Glomerular visceral epithelial cell (primary cell): ENCODE data around the gene CELF1.
A peak's percentile ranks its signal among the peaks of the same experiment; 100 is the strongest.

Experiments
- DNase-seq: peaks from one replicate; pipeline ENCODE4 v3.0.0-alpha.2; 2016; ENCODE audit errors: extremely low spot score

The CELF1 gene

DNA sequence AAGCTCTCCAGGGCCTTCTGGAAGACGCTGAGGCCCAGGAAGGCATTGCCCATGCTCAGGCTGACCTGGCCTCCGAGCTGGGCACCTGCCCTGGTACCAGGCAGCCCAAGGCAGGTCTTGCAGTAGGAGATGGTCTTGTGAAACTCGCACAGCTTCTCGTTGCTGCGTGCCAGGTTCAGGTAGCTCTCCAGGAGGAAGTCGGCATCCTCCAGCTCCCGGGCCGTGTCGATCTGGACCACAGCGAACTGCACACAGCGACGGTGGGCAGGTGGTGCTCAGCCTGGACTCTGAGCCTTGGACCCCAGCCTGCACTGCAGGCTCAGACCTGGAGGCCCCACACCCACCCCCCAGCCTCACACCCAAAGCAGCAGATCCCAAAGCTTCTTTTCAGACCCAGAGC lies 105.0 kb downstream of the CELF1 start:
- DNase-seq = no peak

DNA sequence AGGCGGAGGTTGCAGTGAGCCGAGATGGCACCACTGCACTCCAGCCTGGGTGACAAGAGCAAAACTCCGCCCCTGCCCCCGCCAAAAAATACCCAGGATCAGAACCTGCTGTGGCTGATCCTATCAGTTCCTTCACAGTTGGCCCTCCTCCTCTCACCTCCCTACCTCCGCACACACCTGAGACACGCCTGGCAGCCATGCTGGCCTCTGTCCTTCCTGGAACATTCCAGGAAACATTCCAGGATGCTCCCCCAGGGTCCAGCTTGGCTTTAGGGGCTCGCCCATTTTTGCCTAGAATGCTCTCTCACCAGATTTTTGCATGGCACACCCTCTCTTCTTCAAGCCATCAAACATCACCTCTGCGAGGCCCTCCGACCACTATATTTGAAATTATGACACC lies 106.1 kb downstream of the CELF1 start:
- DNase-seq = no peak

DNA sequence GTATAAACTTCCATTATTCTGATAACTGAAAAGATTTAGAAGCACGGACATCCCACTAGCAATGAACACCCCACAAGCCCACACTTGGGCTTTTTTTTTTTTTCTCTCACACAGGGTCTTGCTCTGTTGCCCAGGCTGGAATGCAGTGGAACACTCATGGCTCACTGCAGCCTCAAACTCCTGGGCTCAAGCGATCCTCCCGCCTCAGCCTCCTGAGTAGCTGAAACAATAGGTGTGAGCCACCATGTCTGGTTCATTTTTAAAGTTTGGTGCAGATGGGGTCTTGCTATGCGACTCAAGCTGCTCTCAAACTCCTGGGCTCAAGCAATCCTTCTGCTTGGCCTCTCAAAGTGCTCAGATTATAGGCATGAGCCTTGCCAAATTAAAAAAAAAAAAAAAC lies 107.1 kb downstream of the CELF1 start:
- no peak for DNase-seq

DNA sequence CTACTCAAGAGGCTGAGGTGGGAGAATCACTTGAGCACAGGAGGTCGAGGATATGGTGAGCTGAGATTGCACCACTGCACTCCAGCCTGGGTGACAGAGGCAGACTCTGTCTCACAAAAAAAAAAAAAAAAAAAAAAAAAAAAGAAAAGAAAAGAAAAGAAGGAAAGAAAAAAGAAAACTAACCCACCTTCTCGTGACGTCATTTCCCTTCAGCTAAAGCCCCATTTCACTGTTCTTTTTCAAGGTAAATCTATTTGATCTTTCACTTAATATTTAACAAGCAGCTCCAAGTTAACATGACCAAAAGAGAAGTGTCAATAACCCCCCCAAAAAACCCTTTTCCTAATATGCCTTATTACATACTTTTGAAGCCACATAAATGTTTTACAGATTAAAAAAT lies 109.1 kb downstream of the CELF1 start:
- no peak for DNase-seq

DNA sequence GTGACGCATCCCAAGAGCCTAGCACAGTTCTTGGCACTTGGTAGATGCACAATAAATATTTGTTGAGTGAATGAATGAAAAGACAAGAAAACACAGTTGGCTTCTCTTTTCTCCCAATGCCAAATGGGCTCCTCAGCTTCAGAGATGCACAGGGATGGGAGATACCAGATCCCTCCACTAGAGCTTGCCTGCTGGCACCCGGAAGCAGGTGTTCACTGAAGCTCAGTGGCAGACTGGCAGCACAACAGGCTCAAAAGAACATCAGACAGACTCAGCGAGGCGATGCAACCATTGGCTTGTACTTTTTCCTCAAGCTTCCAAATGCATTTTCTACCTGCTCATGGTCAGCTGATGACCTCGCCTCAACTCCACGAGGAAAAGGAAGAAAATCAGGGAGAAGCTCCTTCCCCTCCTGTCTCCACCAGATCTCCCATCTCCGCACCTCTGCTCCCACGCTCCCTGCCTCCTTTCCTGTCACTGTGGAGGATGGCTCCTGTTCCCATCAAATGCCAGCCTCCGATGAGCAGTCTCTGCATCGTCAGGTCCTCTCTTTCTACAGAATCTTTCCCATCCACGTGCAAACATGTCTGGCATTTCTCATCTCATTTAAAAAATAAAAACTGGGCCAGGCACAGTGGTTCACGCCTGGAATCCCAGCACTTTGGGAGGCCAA lies 109.8 kb downstream of the CELF1 start:
- no peak for DNase-seq

DNA sequence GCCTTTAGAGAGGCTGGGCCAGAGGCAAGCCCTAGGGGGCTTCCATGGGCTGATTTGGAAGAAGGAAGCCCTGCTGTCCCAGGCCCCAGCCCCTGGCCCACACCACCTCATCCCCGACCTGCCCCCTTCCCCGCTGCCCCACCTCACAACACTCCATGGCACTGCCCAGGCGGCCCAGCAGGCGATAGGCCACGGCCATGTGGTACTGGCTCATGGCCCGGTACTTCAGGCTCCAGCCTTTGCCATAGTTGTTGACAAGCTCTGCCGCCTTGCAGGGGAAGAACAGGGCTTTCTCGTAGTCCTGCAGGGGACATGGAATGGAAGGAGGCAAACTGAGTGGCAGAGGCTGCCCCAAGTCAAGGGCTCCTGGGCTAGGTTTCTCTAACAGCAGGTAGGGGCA lies 110.4 kb downstream of the CELF1 start:
- no peak for DNase-seq

DNA sequence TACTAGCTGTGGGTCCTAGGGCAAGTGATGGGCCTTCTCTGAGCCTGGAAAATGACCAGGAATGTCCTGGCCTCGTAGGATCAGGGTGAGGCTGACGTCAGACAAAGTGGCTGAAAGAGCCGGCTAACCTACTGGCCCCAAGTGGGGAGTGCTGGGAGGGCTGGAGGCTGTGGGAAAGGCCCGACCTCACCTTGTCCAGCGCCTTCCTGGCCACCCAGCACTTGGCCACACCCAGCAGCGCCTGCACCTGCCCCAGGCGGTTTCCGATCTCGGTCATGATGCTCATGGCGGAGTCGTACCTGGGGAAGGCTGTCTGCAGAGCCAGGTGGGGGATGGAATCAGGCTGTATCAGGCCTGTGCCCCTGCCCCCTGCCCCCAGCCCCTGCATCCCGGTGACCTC lies 111.5 kb downstream of the CELF1 start:
- no peak for DNase-seq

DNA sequence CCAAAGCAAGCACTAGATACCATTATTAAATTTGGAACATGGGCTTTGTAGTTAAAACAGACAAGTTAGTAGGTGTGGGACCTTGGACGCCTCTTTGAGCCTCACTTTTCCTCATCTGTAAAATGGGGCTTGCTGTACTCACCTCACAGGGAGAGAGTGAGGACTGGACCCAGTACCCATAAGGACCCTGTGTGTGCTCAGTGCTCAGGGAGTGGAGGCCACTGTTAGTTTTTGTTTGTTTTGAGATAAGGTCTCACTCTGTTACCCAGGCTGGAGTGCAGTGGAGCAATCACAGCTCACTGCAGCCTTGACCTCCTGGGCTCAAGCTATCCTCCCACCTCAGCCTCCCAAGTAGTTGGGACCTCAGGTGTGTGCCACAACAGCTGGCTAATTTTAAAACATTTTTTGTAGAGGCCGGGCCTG lies 112.9 kb downstream of the CELF1 start:
- no peak for DNase-seq

DNA sequence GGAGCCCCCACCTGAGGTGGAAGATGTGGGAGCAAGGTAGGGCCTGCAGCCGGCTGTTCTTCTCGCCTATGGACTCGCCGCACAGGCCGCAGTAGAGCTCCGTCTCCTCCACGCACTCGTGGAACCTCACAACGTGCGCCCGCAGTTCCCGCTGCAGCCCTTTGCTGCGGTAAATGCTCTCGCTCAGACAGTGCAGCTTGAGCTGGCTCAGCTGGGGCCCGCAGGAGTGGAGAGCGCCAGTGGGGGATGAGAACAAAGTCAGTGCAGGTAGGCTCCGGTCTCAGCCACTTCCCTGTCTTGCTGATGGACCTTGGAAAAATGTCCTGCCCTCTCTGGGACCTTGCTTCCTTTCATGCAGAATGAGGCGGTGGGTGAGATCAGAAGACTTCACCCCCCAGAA lies 114.2 kb downstream of the CELF1 start:
- DNase-seq = no peak

DNA sequence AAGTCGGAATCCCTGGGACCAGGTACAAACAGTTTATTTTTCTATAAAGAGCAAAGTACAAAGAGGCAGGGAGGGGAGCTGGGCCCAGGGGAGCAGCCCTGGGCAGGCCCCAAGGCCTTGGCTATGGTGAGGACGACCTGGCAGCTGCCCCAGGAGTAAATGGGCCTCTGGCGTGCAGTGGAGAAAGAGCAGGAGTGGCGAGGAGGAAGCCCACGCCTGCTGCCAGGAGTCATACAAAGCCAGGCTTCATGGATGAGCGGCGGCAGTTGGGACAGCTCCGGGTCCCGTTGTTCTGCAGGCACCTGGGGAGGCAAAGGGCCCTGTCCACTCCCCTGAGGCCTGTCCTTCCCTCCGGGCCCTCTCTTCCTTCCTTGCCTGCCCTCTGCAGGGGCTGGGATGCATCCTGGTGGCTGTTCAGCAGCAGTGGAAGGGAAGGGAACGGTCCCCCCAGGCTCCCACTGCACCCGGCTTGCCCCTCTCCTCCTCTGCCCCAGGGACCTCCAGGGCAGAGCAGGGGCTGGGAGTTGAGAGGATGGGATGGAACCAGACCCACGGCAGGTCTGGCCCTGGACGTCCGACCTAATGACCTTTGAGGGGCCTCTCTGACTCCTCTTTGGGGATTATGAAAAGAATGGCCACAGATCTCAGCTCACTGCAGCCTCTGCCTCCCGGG lies 115.0 kb downstream of the CELF1 start:
- DNase-seq = no peak

DNA sequence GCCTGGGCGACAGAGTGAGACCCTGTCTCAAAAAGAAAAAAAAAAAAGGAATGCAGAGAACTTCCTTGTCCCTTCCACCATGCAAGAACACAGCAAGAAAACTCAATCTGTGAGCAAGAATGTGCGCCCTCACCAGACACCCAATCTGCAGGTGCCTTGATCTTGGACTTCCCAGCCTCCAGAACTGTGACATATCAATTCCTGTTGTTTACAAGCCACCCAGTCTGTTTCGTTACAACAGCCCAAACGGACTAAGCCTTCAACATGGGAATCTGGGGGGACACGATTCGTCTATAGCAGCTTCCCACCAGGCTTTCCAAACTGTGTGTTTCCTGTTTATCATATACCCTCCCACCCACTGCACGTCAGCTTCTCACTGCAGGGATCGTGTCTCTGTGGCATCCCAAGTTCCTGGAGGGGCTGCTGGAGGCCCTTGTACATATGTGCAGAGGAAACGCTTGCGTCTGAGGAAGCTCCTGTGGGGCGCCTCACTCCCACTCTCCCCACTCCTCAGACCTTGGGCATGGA lies 115.7 kb downstream of the CELF1 start:
- no peak for DNase-seq

DNA sequence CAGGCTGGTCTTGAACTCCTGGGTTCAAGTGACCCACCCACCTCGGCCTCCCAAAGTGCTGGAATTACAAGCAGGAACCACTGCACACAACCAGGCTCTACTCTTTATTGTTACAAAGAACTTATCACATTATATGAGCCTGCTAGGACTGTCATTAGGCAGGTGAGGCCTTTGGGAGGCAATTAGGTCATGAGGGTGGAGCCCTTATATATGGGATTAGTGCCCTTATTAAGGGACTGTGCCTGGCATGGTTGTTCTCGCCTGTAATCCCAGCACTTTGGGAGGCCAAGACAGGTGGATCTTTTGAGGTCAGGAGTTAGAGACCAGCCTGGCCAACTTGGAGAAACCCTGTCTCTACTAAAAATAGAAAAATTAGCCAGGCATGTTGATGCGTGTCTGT lies 116.2 kb downstream of the CELF1 start:
- DNase-seq = no peak

DNA sequence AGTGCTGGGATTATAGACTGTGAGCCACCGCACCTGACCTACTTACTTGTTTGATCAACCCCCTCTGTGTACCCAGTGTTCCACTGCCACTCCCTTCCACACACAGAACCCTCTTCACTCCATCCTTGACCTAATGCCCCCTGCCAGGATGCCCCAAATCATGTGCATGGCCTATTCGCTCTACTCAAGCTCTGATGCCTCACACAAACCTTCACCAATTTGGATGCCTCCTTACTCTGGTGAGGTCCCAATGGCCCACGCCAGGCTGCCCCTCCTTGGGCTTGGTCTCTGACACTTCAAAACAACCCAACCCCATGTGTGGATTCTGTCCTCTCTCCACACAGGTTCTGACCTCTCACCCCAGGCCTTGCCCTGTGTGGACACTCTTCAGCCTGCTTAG lies 117.2 kb downstream of the CELF1 start:
- DNase-seq = no peak

DNA sequence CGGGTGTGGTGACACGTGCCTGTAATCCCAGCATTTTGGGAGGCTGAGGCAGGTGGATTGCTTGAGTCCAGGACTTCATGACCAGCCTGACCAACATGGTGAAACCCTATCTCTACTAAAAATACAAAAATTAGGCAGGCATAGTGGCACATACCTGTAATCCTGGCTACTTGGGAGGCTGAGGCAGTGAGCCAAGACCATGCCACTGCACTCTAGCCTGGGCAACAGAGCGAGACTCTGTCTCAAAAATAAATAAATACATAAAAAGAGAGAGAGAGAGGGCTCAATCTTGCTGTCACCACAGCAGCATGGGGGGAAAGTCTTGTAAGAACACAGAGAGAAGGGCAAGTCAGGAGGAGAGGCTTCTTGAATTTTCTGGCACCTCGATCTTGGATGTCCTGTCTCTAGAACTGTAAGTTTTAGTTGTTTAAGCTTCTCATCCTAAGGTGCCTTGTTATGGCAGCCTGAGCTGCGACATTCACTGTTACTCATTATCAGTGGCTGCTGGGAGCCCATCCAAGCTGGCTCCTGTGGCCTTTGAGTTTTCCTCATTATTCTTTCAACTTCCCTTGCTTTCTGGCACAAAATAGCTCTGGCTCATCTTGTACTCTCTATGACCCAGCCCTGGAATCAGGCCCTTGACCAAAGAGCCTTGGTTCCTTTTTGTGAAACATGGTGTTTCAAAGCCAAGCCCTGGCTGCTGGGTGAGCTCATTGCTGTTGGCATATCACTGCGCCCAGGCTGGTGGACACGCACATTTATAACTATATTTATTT lies 118.7 kb downstream of the CELF1 start:
- no peak for DNase-seq

DNA sequence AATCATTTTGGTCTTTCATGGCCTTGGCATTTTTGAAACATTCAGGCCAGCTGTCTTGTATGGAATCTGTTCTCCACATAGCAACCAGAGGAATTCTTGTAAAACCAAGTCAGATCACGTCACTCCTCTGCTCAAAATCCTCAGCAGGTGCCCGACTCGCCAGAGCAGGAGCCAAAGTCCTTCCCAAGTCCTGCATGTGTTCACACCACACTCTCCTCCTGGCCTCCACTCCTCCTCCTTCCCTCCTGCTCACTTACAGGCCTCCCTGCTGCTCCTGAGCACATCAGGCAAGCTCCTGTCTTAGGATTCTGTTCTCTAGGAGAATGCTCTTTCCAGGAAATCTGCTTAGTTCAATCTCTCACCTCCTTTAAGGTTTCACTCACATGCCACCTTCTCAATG lies 119.8 kb downstream of the CELF1 start:
- no peak for DNase-seq

DNA sequence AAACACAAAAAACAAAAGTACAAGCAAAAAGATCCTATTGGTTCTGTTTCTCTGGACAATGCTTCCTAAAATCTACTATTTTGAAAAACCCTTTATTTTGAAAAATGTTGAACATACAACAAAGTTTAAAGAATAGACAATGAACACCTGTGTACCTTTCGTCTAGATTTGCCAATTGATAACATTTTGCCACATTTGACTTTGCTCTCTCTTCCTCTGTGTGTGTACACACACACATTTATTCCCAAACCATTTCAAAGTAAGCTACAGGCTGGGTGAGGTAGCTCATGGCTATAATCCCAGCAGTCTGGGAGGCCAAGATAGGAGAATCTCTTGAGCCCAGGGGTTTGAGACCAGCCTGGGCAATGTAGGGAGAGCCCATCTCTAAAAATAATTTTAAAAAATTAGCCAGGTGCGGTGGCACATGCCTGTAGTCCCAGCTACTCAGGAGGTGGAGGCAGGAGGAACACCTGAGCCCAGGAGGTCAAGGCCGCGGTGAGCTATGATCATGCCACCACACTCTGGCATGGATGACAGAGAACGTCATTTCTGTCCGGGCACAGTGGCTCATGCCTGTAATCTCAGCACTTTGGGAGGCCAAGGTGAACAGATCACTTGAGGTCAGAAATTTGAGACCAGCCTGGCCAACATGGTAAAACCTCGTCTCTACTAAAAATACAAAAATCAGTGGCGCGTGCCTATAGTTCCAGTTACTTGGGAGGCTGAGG lies 121.4 kb downstream of the CELF1 start:
- no peak for DNase-seq

DNA sequence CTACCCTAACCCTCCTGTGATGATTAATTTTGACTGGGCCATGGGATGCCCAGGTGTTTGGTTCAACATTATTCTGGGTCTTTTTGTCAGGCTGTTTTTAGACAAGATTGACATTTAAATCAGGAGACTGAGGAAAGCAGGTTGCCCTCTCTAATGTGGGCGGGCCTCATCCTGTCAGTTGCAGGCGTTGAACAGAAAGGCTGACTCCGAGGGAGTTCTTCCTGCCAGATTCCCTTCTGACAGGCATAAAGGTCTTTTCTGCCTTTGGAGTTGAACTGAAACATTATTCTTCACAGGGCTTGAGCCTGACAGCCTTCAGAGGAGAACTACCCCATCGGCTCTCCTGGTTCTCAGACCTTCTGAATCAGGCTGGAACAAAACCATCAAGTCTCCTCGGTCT lies 122.4 kb downstream of the CELF1 start:
- DNase-seq = no peak

DNA sequence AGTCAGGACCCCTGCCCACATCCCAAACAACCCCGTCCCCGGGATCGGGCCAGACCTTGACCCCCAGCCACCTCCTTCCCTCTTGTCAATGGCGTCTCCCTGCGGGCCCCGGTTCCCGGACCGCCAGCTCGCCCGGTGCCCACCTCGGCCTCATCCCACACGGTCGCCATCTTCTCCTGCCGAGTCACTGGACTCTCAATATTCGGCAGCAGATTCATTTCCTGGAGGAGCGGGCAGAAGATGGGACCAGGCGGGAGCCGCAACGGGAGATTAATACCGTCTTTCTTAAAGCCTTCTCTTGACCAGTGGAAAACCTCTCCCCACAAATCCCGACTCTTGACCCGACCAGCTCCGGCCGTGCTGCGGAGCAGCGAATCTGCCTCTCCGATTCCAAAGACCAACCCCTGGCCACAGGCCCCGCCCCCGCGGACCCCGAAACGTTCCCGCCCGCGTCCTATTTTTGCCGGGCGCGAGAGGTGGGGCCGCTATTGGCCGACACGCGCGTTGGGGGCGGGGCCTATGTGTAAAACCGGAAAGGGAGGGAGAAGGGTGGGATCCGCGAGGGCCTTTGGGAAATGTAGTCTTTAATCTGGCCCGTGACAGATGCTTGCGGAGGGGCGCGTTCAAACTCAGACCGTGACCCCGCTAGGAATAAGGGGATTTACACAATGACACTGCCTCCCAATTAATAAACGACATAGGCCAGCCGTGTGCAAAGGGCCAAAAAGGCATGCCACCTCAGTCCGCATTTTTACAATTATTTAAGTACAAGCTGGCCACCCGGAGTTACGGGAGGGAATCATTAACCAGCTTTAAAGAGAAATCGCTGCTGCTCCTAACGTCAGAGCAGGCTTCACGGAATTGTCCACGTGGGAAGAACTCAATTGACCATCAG lies 126.6 kb downstream of the CELF1 start, which contains the start of gene PSMC3:
PSMC3 (minus strand) TSS at position 378 of the 895 bp plus-strand sequence; CDS start at position 218, 160 bp downstream.
- peak; percentile 97 for DNase-seq

DNA sequence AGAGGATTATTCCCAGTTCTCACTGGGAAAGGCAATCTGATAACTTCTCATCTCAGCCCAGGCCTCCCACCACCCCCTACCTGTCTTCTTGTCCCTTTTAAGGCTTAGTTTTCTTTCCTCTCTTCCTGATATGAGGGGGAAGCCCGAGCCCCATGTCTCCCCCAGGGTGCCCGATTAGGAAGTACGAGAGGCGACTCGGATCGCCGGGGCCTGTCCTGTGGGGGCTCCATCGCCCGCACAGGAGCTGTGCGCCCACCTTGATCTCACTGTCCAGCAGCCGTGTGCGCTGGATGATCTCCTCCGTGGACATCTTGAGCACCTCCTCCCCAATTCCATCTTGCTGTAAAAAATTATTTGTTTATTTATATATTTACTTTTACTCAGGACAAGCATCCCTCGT lies 127.3 kb downstream of the CELF1 start:
- DNase-seq = no peak

DNA sequence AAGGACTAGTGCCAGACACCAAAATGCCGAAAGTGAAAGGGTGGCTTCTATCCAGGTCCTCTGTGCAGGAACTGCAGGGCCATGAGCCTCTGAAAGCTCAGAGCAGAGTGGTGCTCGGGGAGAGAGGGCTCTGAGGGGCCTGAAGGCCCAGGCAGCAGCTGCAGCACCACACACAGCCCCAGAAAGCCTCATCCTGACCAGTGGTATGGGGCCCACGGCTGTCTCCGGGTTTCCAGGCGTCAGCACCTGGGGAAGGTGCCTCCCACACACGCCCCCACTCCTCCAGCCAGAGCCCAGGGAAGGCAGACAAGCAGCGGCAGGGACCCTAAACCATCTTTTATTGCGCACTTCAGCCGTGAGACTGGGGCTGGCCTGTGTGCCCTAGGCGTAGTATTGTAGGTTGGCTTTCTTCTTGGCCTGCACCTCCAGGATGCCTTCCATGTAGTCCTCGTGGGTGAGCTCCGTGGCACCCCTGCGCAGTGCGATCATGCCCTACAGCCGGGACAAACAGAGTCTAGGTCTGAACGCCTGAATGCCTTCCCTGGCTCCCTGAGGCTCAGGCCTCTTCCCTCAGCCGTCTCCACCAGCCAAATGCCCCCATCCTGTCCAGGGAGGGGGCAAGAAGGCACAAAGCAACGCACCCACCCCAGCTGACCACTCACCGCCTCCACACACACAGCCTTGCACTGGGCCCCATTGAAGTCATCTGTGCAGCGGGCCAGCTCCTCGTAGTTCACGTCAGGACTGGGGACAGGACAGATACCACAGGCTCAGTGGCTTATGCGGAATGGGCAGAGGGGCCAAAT lies 134.3 kb downstream of the CELF1 start:
- DNase-seq = no peak
